Measurements from ENCODE around the gene HOXD8. TPM values are rescaled to one million over a fixed set of nuclear protein-coding genes. Genes with fewer than 3 reads are reported as not detected.
A peak's percentile ranks its signal among the peaks of the same experiment; 100 is the strongest.

Gene HOXD8
- total RNA-seq, 1 donor from 2014 or later = not detected

DNA sequence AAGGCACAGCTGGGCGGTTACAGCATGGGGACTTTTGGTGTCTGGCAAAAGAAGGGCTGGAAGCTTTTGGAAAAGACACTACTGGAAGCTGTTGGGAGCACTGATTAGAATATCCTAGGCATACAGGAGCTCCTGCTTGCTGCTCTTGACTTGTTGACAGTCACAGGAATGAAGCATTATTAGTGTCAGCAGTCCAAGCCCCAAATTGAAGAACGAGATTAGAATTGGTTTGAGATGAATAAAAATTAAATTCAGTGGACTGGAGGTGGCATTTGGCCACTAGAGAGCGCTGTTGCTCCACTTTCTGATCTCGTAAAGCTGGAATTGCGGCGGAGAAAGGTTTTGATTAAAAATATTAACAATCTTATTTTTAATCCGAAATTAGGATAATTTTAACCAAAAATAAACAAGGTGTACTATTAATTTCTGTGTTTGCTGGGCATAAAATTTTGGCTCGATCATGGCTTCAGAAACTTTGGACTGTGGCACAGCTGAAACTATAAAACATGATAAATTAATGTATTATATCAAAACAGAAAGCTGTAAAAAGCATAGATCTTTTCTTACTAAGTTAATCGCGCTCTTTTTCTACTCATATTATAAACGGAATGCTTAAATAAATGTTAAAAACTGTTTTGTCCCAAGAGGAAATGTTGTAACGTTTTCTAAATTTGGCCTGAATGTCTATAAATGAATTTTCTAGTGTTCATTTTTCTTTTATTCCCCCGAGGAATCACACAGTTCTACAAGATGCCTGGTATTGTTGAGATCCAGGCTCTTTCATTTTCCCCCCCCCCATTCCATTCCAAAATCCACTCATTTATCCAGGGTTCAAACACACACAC lies 2.4 kb upstream of the HOXD8 start:
- Histone ChIP-seq H2AFZ (replicated peaks) (no peak overlapping the region), H3K27me3 (peaks cover 100% of the 10 kb centered on the region), H3K79me2 (ENCODE audit: low read depth) (no peaks in the 10 kb centered on the region), H3K9ac (no peak overlapping the region), H3K27ac (no peak overlapping the region), H3K36me3 (no peaks in the 10 kb centered on the region), H3K4me2 (no peak overlapping the region), H3K9me3 (ENCODE audit: low read depth) (no peaks in the 10 kb centered on the region), H4K20me1 (ENCODE audit: low read depth) (peaks cover 88% of the 10 kb centered on the region), H3K4me1 (peaks cover 3% of the 10 kb centered on the region), H3K4me3 (no peak overlapping the region), H3F3A (ENCODE audit: low read depth) (peaks cover 3% of the 10 kb centered on the region)
- Mint-ChIP-seq H3K4me3 (no peak overlapping the region), H3K27ac (no peak overlapping the region), H3K4me1 (peaks cover 17% of the 10 kb centered on the region), H3K9me3 (peaks cover 9% of the 10 kb centered on the region), H3K36me3 (no peaks in the 10 kb centered on the region), H3K27me3 (ENCODE audit: insufficient read depth, low read depth) (peaks cover 82% of the 10 kb centered on the region)
- peak; percentile 82 for DNase-seq (ENCODE audit: low spot score)
- TF ChIP-seq, protein P1, sequence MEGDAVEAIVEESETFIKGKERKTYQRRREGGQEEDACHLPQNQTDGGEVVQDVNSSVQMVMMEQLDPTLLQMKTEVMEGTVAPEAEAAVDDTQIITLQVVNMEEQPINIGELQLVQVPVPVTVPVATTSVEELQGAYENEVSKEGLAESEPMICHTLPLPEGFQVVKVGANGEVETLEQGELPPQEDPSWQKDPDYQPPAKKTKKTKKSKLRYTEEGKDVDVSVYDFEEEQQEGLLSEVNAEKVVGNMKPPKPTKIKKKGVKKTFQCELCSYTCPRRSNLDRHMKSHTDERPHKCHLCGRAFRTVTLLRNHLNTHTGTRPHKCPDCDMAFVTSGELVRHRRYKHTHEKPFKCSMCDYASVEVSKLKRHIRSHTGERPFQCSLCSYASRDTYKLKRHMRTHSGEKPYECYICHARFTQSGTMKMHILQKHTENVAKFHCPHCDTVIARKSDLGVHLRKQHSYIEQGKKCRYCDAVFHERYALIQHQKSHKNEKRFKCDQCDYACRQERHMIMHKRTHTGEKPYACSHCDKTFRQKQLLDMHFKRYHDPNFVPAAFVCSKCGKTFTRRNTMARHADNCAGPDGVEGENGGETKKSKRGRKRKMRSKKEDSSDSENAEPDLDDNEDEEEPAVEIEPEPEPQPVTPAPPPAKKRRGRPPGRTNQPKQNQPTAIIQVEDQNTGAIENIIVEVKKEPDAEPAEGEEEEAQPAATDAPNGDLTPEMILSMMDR (IDR thresholded peaks at IDR 0.05) = peak; percentile 95
- TF ChIP-seq EZH2 (IDR thresholded peaks at IDR 0.05) = no peak
- TF ChIP-seq EZH2phosphoT487 (IDR thresholded peaks at IDR 0.05) = no peak

DNA sequence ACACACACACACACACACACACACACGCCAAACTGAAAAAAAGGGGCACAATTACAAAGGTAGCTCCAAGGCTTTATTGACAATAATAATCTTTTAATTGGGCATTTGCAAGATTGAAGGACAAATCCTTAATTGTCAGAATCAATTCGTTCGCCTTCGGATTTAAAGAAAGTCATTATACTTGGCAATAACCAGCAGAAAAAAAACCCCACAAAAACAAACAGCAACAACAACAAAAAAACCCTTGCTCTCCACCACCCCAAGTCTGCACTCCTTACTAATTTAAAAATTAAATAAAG lies 1.8 kb upstream of the HOXD8 start:
- Histone ChIP-seq H3K79me2 (ENCODE audit: low read depth) (no peaks in the 10 kb centered on the region), H3K4me2 (no peak overlapping the region), H3K36me3 (no peaks in the 10 kb centered on the region), H3K4me1 (peaks cover 3% of the 10 kb centered on the region), H3K4me3 (no peak overlapping the region), H3K27ac (no peak overlapping the region), H3F3A (ENCODE audit: low read depth) (peaks cover 3% of the 10 kb centered on the region), H3K27me3 (peaks cover 100% of the 10 kb centered on the region), H3K9ac (no peak overlapping the region), H3K9me3 (ENCODE audit: low read depth) (no peaks in the 10 kb centered on the region), H4K20me1 (ENCODE audit: low read depth) (peaks cover 88% of the 10 kb centered on the region), H2AFZ (replicated peaks) (no peak overlapping the region)
- peaks cover 17% of the 10 kb centered on the region for H3K4me1 Mint-ChIP-seq
- DNase-seq (ENCODE audit: low spot score) = no peak
- no peaks in the 10 kb centered on the region for H3K36me3 Mint-ChIP-seq
- peaks cover 11% of the 10 kb centered on the region for H3K9me3 Mint-ChIP-seq
- H3K27me3 Mint-ChIP-seq (ENCODE audit: insufficient read depth, low read depth) = peaks cover 85% of the 10 kb centered on the region
- H3K27ac Mint-ChIP-seq = no peak overlapping the region
- TF ChIP-seq, protein P1 (IDR thresholded peaks at IDR 0.05) = no peak
- TF ChIP-seq EZH2phosphoT487 (IDR thresholded peaks at IDR 0.05) (no peak), EZH2 (IDR thresholded peaks at IDR 0.05) (no peak)
- H3K4me3 Mint-ChIP-seq = no peak overlapping the region

DNA sequence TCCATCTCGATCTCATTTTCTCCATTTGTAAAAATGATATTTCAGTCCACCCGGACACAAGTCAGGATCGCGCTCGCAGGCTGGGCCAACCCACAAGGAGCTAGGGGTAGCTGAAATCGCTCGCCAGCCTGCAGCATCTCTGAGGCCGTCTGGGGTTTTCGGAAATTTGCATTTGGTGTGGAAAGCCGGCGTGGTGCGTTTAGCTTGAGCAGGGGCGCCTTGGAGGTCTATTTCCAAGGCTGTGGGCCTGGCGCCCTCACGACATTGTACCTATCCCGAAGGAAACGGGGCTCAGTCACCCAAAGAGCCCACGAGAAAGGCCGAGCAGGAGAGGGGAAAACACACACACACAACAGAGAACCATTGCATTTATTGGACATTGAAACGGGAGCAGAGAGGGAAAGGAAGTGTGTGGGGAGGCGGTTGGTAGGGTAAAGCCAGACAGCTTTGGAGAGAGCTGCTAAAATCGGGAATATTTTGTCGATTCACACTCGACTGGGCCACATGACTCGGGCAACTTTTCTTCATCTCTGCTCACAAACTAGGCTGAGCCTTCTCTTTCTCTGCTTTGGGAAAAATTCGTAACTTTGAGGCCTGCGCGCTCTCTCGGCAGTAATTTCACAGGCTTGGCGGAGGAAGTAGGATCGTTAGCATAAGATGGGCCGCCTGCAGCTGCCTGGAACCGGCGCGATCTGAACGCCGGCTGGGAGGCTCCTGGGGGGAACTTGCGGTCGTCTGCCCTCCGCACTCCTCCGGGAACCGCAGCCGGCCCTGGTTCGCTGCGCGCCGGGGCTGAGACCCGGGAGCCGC lies 1.1 kb upstream of the HOXD8 start:
- H3K79me2 ChIP-seq (ENCODE audit: low read depth) = no peaks in the 10 kb centered on the region
- H3K4me3 ChIP-seq = no peak overlapping the region
- peaks cover 100% of the 10 kb centered on the region for H3K27me3 ChIP-seq
- H3K36me3 ChIP-seq = no peaks in the 10 kb centered on the region
- no peak overlapping the region for H3K9ac ChIP-seq
- H3F3A ChIP-seq (ENCODE audit: low read depth) = peaks cover 3% of the 10 kb centered on the region
- Mint-ChIP-seq H3K9me3 (peaks cover 11% of the 10 kb centered on the region), H3K4me3 (peak overlapping the region; percentile 79), H3K27ac (no peak overlapping the region), H3K27me3 (ENCODE audit: insufficient read depth, low read depth) (peaks cover 90% of the 10 kb centered on the region), H3K36me3 (no peaks in the 10 kb centered on the region), H3K4me1 (peaks cover 17% of the 10 kb centered on the region)
- peaks cover 90% of the 10 kb centered on the region for H4K20me1 ChIP-seq (ENCODE audit: low read depth)
- TF ChIP-seq EZH2 (IDR thresholded peaks at IDR 0.05) = peak; percentile 9
- peak; percentile 33 for TF ChIP-seq EZH2phosphoT487 (IDR thresholded peaks at IDR 0.05)
- TF ChIP-seq, protein P1 (IDR thresholded peaks at IDR 0.05) = no peak
- H3K4me2 ChIP-seq = peak overlapping the region; percentile 69
- H2AFZ ChIP-seq (replicated peaks) = no peak overlapping the region
- no peaks in the 10 kb centered on the region for H3K9me3 ChIP-seq (ENCODE audit: low read depth)
- peaks cover 3% of the 10 kb centered on the region for H3K4me1 ChIP-seq
- no peak overlapping the region for H3K27ac ChIP-seq
- DNase-seq (ENCODE audit: low spot score) = peak; percentile 68

All from neural progenitor cell (in vitro differentiated cells).